ENCODE results near the gene TNS1. TPM values are rescaled to one million over a fixed set of nuclear protein-coding genes. Genes with fewer than 3 reads are reported as not detected.

TNS1 gene
- polyA plus RNA-seq, 4 donors = 57.5 to 82.9 (median 63.6) TPM

DNA sequence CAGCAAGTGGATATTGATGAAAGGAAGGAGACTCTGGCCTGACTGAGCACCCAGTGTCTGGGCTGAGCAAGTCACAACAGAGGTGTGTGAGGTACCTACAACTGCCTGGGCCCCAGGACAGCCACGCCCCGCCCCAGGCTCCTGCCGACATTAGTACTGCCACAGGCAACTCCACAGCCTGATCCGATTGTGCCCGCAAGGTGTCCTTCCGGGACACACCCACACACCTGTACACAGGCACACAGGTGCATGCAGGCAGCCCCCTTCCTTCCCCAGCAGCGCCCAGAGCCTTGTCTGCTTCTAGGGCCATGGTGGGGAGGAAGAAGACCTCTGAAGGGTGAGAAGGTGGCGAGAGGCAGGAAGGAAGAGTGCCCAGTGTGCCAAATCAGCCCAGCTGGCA is 83.6 kb downstream of the TNS1 start:
- DNase-seq (ENCODE audit: low read depth in 4 of 4, low spot score in 3 of 4) = no peak

DNA sequence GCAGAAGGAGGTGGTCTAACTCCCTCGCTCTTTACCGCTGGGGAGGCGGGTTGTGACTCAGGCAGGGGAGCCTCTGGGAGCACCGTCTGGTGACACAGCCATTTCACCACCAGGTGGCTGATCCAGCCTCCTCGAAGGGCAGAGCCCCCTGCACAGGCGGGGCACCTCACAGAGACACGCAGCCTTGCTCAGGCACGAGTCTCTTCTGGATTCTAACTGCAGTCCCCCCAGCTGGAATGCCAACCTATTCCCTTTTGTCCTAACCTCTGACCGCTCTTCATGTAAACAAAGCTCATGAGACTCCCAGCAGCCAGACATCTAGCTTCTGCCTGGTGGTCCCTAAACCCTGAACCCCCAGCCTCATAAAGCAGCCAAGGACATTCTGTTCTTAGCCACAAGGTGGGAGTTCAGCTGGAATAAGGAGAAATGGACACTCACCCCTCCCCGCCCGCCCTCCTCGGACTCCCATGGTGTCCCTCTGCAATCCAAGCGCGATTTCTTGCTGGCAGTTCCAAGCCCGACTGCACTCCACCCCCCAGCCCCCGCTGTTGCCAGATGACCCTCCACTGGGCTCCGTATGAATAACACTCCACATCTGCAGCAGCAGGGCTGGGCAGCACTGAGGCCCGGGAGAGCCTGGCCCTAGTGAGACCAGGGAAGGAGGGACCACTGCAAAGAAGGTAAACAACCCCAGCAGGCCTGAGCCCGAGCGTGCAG is 84.3 kb downstream of the TNS1 start:
- no peak for DNase-seq (ENCODE audit: low read depth in 4 of 4, low spot score in 3 of 4)

DNA sequence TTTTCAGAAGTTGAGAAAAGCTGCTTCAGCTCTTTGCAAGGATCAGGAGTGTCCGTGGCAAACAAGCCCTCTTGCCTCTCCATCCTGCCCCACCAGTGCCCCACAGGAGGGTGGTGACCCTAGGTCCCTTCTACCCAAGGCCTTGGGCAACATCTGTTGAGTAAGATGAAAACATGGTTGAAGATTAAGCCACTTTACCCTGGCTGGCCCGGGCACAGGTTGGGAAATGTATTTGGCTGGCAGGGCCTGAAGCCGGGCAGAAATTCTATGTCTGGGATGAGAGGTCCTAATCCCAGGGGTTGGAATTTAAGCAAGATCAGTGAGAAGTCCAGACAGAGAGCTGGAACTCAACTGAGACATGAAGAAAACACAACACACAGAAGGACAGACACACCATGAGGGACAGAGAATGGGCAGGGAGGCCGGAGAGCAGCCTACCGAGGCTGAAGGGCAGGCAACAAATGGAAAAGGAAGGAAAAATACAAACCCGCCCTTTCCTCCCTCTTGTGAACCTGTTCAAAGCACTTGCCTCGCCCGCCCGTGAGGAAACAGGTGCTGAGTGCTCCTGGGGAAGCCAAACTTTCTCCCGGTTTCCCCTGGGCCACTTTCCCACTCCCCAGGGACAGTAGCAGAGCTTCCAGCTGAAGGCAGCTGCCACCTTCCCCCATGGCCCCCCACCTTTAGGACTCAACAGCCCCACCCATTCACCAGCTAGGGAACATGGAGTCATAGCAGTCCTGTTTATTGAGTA is 86.1 kb downstream of the TNS1 start:
- no peak for DNase-seq (ENCODE audit: low read depth in 4 of 4, low spot score in 3 of 4)

DNA sequence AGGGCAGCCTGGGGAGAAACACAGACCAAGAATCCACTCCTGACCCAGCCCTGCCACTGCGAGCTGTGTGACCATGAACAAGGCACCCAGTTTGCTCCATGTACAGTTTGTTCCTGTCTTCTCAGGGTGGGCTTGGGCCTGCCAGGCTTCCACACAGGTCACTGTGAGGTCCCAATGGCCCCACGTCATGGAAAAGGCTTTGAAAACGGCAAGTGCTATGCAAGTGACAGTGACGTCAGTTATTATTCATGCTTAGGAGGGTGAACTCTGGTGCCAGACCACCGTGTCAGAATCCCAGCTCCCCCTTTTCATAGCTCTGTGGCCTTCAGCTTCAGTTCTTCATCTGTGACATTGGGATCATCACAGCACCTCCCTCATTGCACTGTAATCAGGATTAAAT is 87.1 kb downstream of the TNS1 start:
- DNase-seq (ENCODE audit: low read depth in 4 of 4, low spot score in 3 of 4) = no peak

DNA sequence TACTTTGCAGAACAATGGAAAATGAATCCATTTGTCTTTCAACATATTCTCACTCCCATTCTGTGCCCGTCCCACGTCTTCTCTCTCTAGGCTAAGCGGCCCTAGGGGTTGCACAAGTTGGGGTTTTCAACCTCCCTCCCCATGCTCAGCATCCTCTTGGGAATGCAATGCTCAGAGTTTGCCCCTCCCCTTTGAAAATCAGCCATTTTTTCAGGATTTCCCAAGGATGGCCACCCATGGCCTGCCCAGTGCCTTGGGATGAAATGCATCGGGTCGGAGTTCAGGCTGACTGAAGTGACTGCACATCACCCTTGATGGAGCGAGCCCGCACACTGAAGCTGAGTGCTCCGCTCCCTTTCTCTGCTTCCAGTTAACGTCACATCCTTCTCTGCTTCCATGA is 87.9 kb downstream of the TNS1 start:
- DNase-seq (ENCODE audit: low read depth in 4 of 4, low spot score in 3 of 4) = no peak

DNA sequence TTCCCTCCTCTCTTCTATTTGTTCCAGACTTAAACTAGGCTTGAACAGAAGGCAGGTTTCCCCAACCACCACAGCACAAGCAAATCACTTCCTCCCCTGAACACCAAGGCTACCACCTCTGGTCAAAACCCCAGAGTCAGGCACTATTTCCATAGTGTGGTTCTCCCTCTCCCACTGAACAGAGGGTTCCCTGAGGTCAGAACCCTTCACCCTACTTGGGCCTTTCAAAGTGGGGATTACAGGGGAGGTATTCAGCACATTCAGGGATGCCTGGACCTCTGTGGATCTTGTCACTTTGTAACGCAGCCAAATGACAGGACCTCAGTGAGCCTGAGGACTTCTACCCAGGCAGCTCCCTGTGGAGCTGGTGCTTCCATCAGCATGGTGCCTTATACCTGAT is 88.7 kb downstream of the TNS1 start:
- DNase-seq (ENCODE audit: low read depth in 4 of 4, low spot score in 3 of 4) = no peak

DNA sequence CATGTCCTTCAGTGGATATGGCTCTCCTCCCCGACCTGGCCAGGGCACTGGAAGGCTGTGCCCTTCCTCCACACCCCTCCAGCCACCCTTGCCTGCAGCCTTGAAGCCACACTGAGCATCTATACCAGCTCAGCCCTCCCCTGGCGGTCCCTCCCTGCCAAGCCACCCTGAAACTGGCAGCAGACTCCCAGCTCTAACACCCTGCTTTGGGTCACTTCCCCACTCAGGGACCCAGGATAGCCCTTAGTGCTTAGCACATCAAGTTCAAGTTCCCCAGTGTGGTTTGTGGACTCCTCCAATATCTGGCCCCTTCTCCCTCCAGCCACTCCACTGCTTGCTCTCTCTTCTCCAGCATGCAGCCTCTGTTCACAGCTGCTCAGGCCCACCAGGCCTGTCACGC is 89.4 kb downstream of the TNS1 start:
- no peak for DNase-seq (ENCODE audit: low read depth in 4 of 4, low spot score in 3 of 4)

DNA sequence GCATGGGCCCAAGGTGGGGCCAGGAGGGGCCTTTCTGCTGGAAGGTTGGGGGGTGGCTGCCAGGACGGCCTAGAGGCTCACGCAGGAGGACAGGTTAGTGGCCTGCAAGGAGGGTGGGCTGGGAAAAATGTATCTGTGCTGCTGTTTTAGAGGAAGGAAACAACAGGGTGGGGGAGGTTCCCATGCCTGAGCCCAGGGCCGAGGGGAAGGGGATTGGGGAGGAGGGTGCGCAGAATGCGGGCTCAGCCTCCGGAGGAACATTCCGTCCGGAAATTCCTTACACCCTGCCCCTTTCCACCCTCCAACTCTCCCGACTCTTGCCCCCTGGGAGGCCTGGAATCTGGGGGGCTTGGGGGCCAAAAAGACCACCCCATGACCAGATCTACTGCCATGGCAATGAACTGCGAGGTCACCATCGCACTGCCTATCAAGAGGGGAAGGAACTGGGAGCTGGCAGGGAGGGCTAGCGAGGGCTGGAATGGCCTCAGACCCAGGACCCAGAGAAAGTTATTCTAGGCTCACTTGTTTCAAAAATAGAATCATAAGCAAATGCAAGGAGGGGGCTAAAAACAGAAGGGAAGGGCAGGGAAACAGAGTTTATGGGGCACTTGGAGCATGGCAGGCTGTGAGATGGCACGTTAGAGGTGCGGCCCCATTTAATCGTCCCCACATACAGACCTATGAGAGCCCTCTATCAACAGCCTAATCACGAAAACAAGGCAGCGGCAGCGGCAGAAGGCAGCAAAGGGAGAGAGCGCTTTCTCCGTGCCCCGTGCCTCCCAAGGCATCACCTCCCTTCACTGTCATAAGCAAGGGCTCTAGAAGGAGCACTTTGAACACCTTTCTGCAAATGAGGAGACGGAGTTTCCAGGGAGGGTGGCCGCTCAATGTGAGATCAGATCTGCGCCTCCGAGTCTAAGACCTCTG is 90.4 kb downstream of the TNS1 start:
- DNase-seq (ENCODE audit: low read depth in 4 of 4, low spot score in 3 of 4) = no peak

DNA sequence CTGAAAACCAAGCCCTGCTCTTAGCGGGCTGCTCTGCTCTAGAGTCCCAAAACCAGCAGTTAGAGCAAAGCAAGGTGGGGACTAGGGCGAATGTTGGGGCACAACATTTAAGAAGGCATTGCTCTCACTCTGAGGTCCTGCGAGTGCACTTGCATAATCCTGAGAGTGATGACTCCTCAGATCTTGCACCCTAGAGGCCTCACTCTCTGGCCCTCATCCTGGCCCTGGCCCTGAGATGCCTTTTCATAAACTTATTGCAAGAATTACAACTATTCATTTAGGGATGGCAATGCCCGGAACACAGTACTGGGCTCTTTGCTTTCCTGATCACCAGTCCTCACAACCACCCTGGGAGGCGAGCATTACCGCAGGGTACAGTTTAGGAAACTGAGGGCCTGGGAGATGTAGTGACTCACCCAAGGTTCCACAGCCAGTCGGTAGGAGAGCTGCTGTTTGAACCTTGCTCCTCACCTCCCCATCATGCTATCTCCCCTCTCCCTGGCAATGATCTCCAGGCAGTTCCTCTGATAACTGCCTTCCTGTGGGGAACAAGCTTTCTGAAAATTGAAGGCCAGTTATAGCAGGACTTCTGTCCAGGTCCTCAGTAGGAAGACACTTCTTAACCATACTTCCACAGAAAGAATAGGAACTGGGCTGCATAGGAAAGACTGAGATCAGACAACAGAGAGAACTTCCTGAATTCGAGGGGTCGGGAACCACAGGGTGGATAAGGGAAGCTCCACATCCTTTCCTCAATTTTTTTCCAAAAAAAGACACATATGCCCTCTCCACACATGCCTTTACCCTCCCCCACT is 91.3 kb downstream of the TNS1 start:
- DNase-seq (ENCODE audit: low read depth in 4 of 4, low spot score in 3 of 4) = no peak

DNA sequence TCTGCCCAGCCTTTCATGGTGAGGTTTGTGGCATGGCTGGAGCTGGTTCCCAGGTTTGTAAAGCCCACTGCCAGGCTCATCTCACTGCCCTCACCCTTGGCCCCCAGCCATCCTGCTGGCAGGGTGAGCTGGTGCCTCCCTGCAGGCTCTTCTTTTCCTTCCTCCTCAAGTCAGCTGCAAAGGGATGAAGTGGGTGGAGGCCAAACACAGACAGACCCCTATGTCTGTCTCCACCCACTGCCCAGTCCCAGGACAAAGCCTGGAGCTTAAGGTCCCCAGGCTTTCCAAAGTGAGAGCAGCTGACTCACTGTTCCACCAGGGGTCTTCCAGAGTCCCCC is 92.0 kb downstream of the TNS1 start:
- no peak for DNase-seq (ENCODE audit: low read depth in 4 of 4, low spot score in 3 of 4)

DNA sequence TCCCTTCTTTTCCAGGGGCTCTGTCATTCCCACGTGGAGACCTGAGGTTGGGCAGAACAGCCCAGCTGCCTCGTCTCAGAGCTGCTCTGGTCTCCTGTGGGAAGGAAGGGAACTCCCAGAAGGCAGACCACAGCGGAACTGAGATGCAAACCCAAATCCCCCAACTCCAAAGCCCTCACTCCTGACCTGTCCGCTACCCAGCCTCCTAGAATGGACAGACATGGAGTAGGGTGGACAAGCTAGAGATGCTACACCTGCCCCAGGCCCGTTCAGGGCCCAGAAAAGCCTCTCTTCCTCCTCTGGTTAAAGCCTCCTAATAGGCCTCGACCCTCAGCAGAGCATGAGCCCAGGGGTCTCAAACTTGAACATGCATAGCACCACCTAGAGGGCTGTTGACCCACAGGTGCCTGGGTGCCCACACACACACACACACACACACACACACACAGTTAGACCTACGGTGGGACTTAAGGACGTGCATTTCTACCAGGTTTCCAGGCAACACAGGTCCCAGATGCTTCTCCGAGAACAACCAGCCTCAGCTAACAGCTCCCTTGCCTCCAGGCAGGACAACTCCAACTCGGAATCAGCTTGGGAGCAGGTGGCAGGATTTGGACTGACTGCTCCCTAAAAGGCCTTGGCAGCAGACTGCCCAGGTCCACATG is 93.5 kb downstream of the TNS1 start:
- no peak for DNase-seq (ENCODE audit: low read depth in 4 of 4, low spot score in 3 of 4)

DNA sequence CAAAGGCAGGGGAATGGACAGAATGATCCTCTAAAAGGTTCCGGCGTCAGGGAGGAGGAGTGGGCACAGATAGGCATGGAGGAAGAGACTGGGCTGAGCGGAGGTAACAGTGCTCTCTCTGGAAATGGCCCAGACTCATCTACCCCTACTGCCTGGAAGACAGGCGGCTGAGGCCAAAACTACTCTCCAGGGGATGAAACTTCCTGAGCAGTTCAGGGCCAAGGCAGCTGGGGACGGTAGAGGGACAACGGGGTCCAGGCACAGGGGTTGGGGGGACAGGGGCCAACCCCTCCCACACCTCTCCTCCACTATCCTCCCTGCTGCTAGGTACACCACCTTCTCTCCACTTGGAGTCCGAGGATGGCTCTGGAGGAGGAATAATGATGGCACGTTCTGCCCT is 94.3 kb downstream of the TNS1 start:
- no peak for DNase-seq (ENCODE audit: low read depth in 4 of 4, low spot score in 3 of 4)

DNA sequence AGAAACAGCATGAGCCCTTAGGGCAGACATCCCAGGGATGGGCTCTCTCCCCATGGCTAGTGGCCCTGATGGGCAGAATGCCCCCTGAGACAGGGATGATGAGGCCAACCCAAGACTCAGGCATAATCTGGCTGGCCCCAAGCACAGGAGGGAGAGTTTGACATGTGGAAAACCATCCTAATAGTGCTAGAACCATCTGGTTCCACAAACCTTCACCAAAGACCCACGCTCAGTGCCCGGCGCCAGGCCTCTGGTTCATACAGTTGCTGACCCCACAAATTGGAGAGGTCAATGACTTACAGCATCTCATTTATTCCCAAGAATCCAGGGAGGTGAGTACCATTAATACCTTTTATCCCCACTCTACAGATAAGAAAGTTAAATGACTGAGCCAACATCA is 95.5 kb downstream of the TNS1 start:
- DNase-seq (ENCODE audit: low read depth in 4 of 4, low spot score in 3 of 4) = no peak

DNA sequence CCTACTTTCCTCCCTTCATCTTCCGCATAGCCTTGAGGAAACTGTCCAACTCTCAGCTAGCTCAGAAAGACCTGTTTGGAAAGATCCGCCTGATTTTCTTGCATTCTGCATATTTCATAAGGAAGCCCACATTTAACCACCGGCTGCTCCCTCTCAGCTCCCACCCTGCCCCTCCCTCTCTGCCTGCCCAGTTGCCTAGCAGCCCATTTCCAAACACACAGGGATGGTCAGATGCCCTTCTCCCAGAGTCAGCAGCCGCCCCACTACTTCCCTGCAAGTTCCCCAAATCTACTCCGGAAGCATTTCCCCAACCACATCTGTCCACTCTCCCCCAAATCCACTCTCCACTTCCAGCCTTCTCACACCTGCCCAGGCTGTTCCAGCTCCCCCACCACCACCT is 96.0 kb downstream of the TNS1 start:
- DNase-seq (ENCODE audit: low read depth in 4 of 4, low spot score in 3 of 4) = no peak

DNA sequence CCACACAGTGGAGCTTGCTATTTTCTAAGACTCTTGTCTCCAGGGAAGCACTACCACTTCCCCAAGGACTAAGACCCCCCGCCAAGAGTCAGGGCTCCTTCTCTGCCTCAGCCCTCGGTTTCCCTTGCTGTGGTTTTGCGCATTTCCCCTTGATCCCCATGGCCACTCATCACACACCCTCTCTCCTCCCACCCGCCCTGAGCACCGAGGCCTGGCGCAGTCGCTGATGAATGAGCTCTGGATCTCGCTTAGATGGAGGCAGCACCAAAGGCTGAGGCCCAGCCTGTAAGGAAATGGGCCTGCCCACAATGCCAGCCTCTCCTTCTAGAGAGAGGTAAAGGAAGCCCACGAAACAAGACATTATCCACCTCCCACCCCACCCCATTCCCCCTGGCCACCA is 96.9 kb downstream of the TNS1 start:
- DNase-seq (ENCODE audit: low read depth in 4 of 4, low spot score in 3 of 4) = no peak

DNA sequence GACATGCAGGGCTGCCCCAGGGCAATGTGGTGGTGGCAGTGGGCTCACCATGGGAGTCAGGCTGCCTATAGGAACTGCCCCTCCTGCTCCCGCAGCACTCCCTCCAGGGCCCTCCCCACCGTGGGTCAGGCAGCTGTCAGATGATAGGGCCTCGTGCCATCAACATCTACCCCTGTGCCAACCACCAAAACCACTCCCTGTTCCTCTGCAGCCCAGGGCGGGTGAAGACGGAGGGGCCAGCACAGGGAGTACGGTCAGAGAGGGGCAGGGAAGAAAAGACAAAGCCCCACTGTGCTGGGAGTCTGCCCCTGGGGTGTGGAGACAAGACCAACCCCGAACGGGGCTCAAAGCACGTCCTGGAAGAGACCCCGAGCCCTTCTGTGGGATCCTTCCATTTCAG is 97.4 kb downstream of the TNS1 start:
- DNase-seq (ENCODE audit: low read depth in 4 of 4, low spot score in 3 of 4) = no peak

DNA sequence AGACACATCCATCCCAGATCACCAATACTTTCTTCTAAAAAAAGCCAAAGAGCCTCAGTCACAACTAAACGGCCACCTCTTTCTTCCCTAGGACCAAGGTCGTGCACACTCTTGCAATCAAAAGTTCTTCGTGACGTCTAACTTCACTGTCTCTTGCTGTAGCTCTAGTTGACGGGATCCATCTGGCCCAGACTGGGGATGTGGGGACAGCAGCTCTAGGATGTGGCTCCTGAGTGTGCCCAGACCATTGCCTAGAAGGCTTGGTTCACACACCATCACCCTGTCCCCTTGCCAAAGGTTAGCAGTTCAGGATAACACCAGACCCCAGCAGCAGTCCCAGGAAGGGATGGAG is 98.2 kb downstream of the TNS1 start:
- DNase-seq (ENCODE audit: low read depth in 4 of 4, low spot score in 3 of 4) = no peak

DNA sequence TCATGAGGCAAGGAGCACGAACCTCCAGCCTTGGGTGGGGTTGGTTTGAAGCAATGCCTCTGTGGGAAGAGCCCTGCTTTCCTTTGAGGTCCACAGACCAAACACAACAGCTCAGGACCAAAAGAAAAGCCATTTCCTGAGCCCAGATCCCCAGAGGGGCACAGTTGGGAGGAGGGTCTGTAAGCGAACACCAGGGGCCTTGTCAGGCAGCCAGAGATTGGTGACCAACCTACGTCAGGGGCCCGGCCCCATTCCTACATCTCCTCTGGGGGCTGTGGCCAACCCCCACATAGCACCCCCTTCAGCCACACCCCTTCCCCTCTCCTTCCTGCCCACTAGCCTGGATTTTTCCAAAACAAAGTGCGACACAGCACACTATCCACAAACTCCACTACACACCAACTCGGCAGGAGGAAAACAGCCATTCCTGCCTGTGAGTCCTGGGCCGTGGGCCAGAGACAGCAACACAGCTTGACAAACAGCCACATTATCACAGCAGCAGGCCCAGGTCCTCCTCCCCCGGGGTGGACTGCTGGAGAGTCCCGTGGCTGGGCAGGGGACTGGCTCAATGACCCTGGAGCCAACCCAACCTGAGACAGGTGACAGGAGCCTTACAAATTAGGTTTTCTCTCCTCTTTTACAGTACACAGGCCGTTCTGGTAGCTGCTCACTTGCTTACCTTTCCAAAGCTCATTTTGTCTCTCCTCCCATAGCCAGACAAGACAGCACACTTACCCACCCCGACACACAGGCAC is 98.8 kb downstream of the TNS1 start:
- no peak for DNase-seq (ENCODE audit: low read depth in 4 of 4, low spot score in 3 of 4)

DNA sequence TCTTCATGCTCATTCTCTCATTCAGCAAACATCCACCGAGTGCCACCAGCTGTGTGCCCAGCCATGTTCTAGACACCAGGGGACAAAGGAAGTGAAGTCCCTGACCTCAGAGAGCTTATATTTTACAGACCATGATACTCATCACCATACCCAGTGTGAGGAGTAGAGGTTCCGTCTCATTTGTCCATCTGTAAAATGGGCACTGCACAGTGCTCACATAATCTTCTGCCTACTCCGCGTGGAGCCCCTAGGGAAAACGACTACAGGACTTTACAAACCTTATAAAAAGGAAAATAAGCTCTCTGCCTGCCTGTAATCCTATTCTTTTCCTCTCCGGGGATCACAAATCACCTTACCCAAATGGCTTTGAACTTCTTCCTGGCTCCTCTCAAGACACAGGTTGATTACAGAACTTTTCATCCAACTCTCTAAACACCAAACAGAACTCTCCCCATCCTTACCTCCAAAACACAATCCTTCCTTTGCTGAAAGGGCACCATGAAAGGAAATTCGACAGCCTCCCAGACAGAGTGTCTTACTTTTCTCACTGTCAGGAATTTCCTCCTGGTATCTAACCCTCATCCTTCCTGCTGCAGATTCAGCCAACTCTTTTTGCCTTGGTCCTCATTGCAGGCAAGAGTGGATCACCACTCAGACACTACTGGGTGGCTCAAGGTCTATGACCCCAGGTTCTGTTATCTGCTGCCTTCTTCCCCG is 99.5 kb downstream of the TNS1 start:
- no peak for DNase-seq (ENCODE audit: low read depth in 4 of 4, low spot score in 3 of 4)
